Measurements from ENCODE around the gene TCF25. TPM values are rescaled to one million over a fixed set of nuclear protein-coding genes. Genes with fewer than 3 reads are reported as not detected.

Gene TCF25
- total RNA-seq, 3 donors from 2014 or later = 144 to 182 (median 164) TPM

GRCh38 chr16:89938175-89938885, 64.9 kb downstream of the TCF25 start:
- no peaks in the 10 kb centered on the region for H3K9me3 Mint-ChIP-seq
- no peaks in the 10 kb centered on the region for H3K36me3 Mint-ChIP-seq (ENCODE audit: insufficient read depth)
- no peak for ATAC-seq
- no peak for DNase-seq
- no peak overlapping the region for H3K4me3 Mint-ChIP-seq
- no peaks in the 10 kb centered on the region for H3K4me1 Mint-ChIP-seq (ENCODE audit: low read depth)
- H3K27me3 Mint-ChIP-seq (ENCODE audit: low read depth) = peaks cover 8% of the 10 kb centered on the region

- no peaks in the 10 kb centered on the region for H3K36me3 Mint-ChIP-seq (ENCODE audit: insufficient read depth)
- peaks cover 13% of the 10 kb centered on the region for H3K4me1 Mint-ChIP-seq (ENCODE audit: low read depth)
- H3K9me3 Mint-ChIP-seq = no peaks in the 10 kb centered on the region
- ATAC-seq = no peak
- no peak overlapping the region for H3K4me3 Mint-ChIP-seq
- no peak for DNase-seq
- H3K27me3 Mint-ChIP-seq (ENCODE audit: low read depth) = peaks cover 25% of the 10 kb centered on the region
Observed at GRCh38 chr16:89944773-89945172, 71.4 kb downstream of the TCF25 start.

GRCh38 chr16:89945654-89946053, 72.3 kb downstream of the TCF25 start:
- Mint-ChIP-seq H3K4me1 (ENCODE audit: low read depth) (peaks cover 20% of the 10 kb centered on the region), H3K27me3 (ENCODE audit: low read depth) (peaks cover 25% of the 10 kb centered on the region), H3K4me3 (no peak overlapping the region), H3K9me3 (no peaks in the 10 kb centered on the region), H3K36me3 (ENCODE audit: insufficient read depth) (no peaks in the 10 kb centered on the region)
- ATAC-seq (no peak), DNase-seq (no peak)

GRCh38 chr16:89946515-89946914, 73.1 kb downstream of the TCF25 start:
- DNase-seq = no peak
- Mint-ChIP-seq H3K4me3 (no peak overlapping the region), H3K27me3 (ENCODE audit: low read depth) (peaks cover 23% of the 10 kb centered on the region), H3K36me3 (ENCODE audit: insufficient read depth) (no peaks in the 10 kb centered on the region), H3K4me1 (ENCODE audit: low read depth) (peaks cover 20% of the 10 kb centered on the region), H3K9me3 (no peaks in the 10 kb centered on the region)
- no peak for ATAC-seq

- Mint-ChIP-seq H3K4me3 (peak overlapping the region; percentile 80), H3K9me3 (no peaks in the 10 kb centered on the region), H3K36me3 (ENCODE audit: insufficient read depth) (no peaks in the 10 kb centered on the region), H3K27me3 (ENCODE audit: low read depth) (peaks cover 21% of the 10 kb centered on the region), H3K4me1 (ENCODE audit: low read depth) (peaks cover 20% of the 10 kb centered on the region)
- DNase-seq (no peak), ATAC-seq (peak in 1 of 2 donors; percentile 16)
Observed at GRCh38 chr16:89949121-89949742, 75.8 kb downstream of the TCF25 start.

GRCh38 chr16:89949756-89950155, 76.4 kb downstream of the TCF25 start:
- DNase-seq (no peak), ATAC-seq (no peak)
- Mint-ChIP-seq H3K4me1 (ENCODE audit: low read depth) (peaks cover 20% of the 10 kb centered on the region), H3K36me3 (ENCODE audit: insufficient read depth) (peaks cover 3% of the 10 kb centered on the region), H3K9me3 (no peaks in the 10 kb centered on the region), H3K4me3 (peak overlapping the region; percentile 80), H3K27me3 (ENCODE audit: low read depth) (peaks cover 20% of the 10 kb centered on the region)

GRCh38 chr16:89951509-89951908, 78.1 kb downstream of the TCF25 start:
- DNase-seq (no peak), ATAC-seq (no peak)
- no peak overlapping the region for H3K4me3 Mint-ChIP-seq
- H3K36me3 Mint-ChIP-seq (ENCODE audit: insufficient read depth) = peaks cover 5% of the 10 kb centered on the region
- peaks cover 7% of the 10 kb centered on the region for H3K27me3 Mint-ChIP-seq (ENCODE audit: low read depth)
- peaks cover 20% of the 10 kb centered on the region for H3K4me1 Mint-ChIP-seq (ENCODE audit: low read depth)
- no peaks in the 10 kb centered on the region for H3K9me3 Mint-ChIP-seq

GRCh38 chr16:89952049-89952448, 78.7 kb downstream of the TCF25 start:
- Mint-ChIP-seq H3K4me3 (no peak overlapping the region), H3K9me3 (no peaks in the 10 kb centered on the region), H3K27me3 (ENCODE audit: low read depth) (peaks cover 6% of the 10 kb centered on the region), H3K36me3 (ENCODE audit: insufficient read depth) (peaks cover 8% of the 10 kb centered on the region), H3K4me1 (ENCODE audit: low read depth) (peaks cover 20% of the 10 kb centered on the region)
- DNase-seq = no peak
- no peak for ATAC-seq

- H3K27me3 Mint-ChIP-seq (ENCODE audit: low read depth) = peaks cover 1% of the 10 kb centered on the region
Observed at GRCh38 chr16:89952551-89952950, 79.2 kb downstream of the TCF25 start.

GRCh38 chr16:89953671-89954406, 80.4 kb downstream of the TCF25 start:
- no peak for DNase-seq
- H3K36me3 Mint-ChIP-seq (ENCODE audit: insufficient read depth) = peaks cover 19% of the 10 kb centered on the region
- peaks cover 10% of the 10 kb centered on the region for H3K4me1 Mint-ChIP-seq (ENCODE audit: low read depth)
- ATAC-seq = no peak
- H3K4me3 Mint-ChIP-seq = no peak overlapping the region
- no peaks in the 10 kb centered on the region for H3K27me3 Mint-ChIP-seq (ENCODE audit: low read depth)
- H3K9me3 Mint-ChIP-seq = no peaks in the 10 kb centered on the region

More at GRCh38 chr16:89952551-89952950, 79.2 kb downstream of the TCF25 start:
- Mint-ChIP-seq H3K4me3 (no peak overlapping the region), H3K4me1 (ENCODE audit: low read depth) (peaks cover 15% of the 10 kb centered on the region), H3K9me3 (no peaks in the 10 kb centered on the region), H3K36me3 (ENCODE audit: insufficient read depth) (peaks cover 9% of the 10 kb centered on the region)
- no peak for ATAC-seq
- DNase-seq = no peak

- peaks cover 20% of the 10 kb centered on the region for H3K36me3 Mint-ChIP-seq (ENCODE audit: insufficient read depth)
- no peaks in the 10 kb centered on the region for H3K9me3 Mint-ChIP-seq
- peaks cover 10% of the 10 kb centered on the region for H3K4me1 Mint-ChIP-seq (ENCODE audit: low read depth)
- no peak for DNase-seq
- H3K27me3 Mint-ChIP-seq (ENCODE audit: low read depth) = no peaks in the 10 kb centered on the region
- no peak overlapping the region for H3K4me3 Mint-ChIP-seq
- ATAC-seq = no peak
Observed at GRCh38 chr16:89954462-89954861, 81.1 kb downstream of the TCF25 start.

GRCh38 chr16:89955001-89955685, 81.8 kb downstream of the TCF25 start:
- Mint-ChIP-seq H3K4me3 (no peak overlapping the region), H3K36me3 (ENCODE audit: insufficient read depth) (peaks cover 24% of the 10 kb centered on the region), H3K4me1 (ENCODE audit: low read depth) (peaks cover 3% of the 10 kb centered on the region), H3K9me3 (no peaks in the 10 kb centered on the region), H3K27me3 (ENCODE audit: low read depth) (no peaks in the 10 kb centered on the region)
- DNase-seq (no peak), ATAC-seq (no peak)

- ATAC-seq = no peak
- Mint-ChIP-seq H3K27me3 (ENCODE audit: low read depth) (no peaks in the 10 kb centered on the region), H3K4me1 (ENCODE audit: low read depth) (no peaks in the 10 kb centered on the region), H3K36me3 (ENCODE audit: insufficient read depth) (peaks cover 26% of the 10 kb centered on the region), H3K4me3 (no peak overlapping the region), H3K9me3 (no peaks in the 10 kb centered on the region)
- no peak for DNase-seq
Observed at GRCh38 chr16:89956505-89957215, 83.3 kb downstream of the TCF25 start.
